Measurements from ENCODE around the gene DUOX1. TPM values are rescaled to one million over a fixed set of nuclear protein-coding genes. Genes with fewer than 3 reads are reported as not detected.

DUOX1 gene
- total and polyA plus RNA-seq, 9 of the 15 experiments (the other 6 are each of a cell fraction or from before 2014, with no cell fraction given) = 0.01 to 0.22 (median 0.01) TPM; not detected in 6

DNA sequence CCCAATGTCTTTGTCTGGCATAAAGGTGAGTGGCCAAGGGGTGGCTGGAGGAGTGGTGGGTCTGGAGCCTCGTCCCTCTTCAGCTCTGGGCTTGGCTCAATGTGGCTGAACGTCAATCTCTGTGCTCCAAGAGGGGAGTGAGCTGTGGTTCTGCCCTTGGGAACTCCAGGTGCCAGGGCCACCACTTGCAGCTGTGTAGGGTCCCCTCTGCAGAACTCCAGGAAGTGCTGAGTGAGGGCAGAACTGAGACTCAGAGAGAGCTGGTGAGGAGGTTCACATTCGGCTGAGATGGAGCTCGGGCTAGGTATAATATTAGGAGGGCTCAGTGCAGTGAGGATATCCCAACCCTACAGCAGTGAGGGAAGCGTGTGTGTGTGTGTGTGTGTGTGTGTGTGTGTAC, 11.6 kb downstream of the DUOX1 start (continued):
- TF ChIP-seq CCAR2 (IDR thresholded peaks at IDR 0.05; ENCODE audit: low read depth, low read length) = no peak

DNA sequence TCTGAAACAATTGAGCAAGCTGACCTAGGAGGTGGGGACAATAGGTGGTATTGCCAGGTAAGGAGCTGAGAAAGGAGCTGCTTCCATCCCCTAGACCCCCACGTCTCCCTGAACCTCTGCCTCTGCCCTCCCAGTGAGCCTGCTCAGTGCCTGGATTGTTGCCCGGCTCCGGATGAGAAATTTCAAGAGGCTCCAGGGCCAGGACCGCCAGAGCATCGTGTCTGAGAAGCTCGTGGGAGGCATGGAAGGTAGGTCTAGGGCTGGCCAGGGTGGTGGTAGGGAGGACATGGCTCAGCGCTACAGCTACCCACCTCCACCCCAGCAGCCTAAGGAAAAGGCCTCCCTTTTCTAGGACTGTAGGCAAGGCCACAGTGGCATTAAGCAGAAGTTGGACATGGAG, 13.3 kb downstream of the DUOX1 start:
- H3K9me1 ChIP-seq (ENCODE audit: control insufficient read depth, insufficient read depth, low read length) = no peaks in the 10 kb centered on the region
- H3K4me3 ChIP-seq = no peak overlapping the region
- ChIA-PET CTCF (ENCODE audit: low intra/inter-chr PET ratio) (no interaction called here), POLR2A (no interaction called here)
- no peaks in the 10 kb centered on the region for H3K36me3 ChIP-seq (ENCODE audit: control insufficient read depth, insufficient read depth, low read length)
- 3% methylated on average over 7 of the region's 7 CpGs for WGBS (ENCODE audit: insufficient coverage, low coverage, missing lambda C conversion rate)
- H3K9ac ChIP-seq (ENCODE audit: insufficient read depth in 1 of 2, low read depth in 2 of 2, low read length in 2 of 2) = no peak overlapping the region
- no peaks in the 10 kb centered on the region for H3K9me3 ChIP-seq (replicated peaks; ENCODE audit: control insufficient read depth, insufficient read depth, low read depth, low read length)
- DNase-seq (ENCODE audit: extremely low read depth in 1 of 4, low spot score in 3 of 4) (no peak), ATAC-seq (no peak), FAIRE-seq (no peak)
- H3K4me1 ChIP-seq (replicated peaks in 1 of 2; ENCODE audit: control insufficient read depth in 2 of 2, insufficient read depth in 2 of 2, low read length in 2 of 2) = peaks cover 0 to 8% of the 10 kb centered on the region in 2 experiments; a peak in 2 of 5 replicates
- no TSS peak for BruUV-seq (replicated peaks)
- peaks cover 3% of the 10 kb centered on the region; the same call in 1 of the 2 replicates for H4K20me1 ChIP-seq (replicated peaks; ENCODE audit: control insufficient read depth, insufficient read depth, low read length)
- peaks cover 16 to 39% of the 10 kb centered on the region in 2 experiments for H3K27me3 ChIP-seq (ENCODE audit: control insufficient read depth in 2 of 2, insufficient read depth in 2 of 2, low read length in 2 of 2)
- H3K27ac ChIP-seq (ENCODE audit: extremely low read depth, low read depth, low read length) = no peak overlapping the region
- intact Hi-C loops (cut with micrococcal nuclease) = no loop called here
- TF ChIP-seq SAFB (IDR thresholded peaks at IDR 0.05; ENCODE audit: borderline replicate concordance, low read depth, low read length) (no peak), HIVEP1 (CRISPR knock-in tag; IDR thresholded peaks at IDR 0.05) (no peak), RCOR1 (IDR thresholded peaks at IDR 0.05; ENCODE audit: borderline replicate concordance in 1 of 2, low read depth in 2 of 2, low read length in 2 of 2) (no peak), NFYB (IDR thresholded peaks at IDR 0.05; ENCODE audit: extremely low read depth, insufficient read length) (no peak), RBM15 (IDR thresholded peaks at IDR 0.05; ENCODE audit: insufficient read depth, low read length) (no peak), FOXK1 (CRISPR knock-in tag; IDR thresholded peaks at IDR 0.05; ENCODE audit: borderline replicate concordance) (no peak)
- TF ChIP-seq, protein P1, sequence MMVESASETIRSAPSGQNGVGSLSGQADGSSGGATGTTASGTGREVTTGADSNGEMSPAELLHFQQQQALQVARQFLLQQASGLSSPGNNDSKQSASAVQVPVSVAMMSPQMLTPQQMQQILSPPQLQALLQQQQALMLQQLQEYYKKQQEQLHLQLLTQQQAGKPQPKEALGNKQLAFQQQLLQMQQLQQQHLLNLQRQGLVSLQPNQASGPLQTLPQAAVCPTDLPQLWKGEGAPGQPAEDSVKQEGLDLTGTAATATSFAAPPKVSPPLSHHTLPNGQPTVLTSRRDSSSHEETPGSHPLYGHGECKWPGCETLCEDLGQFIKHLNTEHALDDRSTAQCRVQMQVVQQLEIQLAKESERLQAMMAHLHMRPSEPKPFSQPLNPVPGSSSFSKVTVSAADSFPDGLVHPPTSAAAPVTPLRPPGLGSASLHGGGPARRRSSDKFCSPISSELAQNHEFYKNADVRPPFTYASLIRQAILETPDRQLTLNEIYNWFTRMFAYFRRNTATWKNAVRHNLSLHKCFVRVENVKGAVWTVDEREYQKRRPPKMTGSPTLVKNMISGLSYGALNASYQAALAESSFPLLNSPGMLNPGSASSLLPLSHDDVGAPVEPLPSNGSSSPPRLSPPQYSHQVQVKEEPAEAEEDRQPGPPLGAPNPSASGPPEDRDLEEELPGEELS (CRISPR knock-in tag; IDR thresholded peaks at IDR 0.05; ENCODE audit: borderline replicate concordance) = no peak
- TF ChIP-seq, protein P2, sequence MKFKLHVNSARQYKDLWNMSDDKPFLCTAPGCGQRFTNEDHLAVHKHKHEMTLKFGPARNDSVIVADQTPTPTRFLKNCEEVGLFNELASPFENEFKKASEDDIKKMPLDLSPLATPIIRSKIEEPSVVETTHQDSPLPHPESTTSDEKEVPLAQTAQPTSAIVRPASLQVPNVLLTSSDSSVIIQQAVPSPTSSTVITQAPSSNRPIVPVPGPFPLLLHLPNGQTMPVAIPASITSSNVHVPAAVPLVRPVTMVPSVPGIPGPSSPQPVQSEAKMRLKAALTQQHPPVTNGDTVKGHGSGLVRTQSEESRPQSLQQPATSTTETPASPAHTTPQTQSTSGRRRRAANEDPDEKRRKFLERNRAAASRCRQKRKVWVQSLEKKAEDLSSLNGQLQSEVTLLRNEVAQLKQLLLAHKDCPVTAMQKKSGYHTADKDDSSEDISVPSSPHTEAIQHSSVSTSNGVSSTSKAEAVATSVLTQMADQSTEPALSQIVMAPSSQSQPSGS (CRISPR knock-in tag; IDR thresholded peaks at IDR 0.05) = no peak
- TF ChIP-seq, protein P3, sequence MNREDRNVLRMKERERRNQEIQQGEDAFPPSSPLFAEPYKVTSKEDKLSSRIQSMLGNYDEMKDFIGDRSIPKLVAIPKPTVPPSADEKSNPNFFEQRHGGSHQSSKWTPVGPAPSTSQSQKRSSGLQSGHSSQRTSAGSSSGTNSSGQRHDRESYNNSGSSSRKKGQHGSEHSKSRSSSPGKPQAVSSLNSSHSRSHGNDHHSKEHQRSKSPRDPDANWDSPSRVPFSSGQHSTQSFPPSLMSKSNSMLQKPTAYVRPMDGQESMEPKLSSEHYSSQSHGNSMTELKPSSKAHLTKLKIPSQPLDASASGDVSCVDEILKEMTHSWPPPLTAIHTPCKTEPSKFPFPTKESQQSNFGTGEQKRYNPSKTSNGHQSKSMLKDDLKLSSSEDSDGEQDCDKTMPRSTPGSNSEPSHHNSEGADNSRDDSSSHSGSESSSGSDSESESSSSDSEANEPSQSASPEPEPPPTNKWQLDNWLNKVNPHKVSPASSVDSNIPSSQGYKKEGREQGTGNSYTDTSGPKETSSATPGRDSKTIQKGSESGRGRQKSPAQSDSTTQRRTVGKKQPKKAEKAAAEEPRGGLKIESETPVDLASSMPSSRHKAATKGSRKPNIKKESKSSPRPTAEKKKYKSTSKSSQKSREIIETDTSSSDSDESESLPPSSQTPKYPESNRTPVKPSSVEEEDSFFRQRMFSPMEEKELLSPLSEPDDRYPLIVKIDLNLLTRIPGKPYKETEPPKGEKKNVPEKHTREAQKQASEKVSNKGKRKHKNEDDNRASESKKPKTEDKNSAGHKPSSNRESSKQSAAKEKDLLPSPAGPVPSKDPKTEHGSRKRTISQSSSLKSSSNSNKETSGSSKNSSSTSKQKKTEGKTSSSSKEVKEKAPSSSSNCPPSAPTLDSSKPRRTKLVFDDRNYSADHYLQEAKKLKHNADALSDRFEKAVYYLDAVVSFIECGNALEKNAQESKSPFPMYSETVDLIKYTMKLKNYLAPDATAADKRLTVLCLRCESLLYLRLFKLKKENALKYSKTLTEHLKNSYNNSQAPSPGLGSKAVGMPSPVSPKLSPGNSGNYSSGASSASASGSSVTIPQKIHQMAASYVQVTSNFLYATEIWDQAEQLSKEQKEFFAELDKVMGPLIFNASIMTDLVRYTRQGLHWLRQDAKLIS (CRISPR knock-in tag; IDR thresholded peaks at IDR 0.05) = no peak
- H3K4me2 ChIP-seq (ENCODE audit: insufficient read depth, low read length) = no peak overlapping the region
- no peak overlapping the region for H2AFZ ChIP-seq (ENCODE audit: low read depth, low read length)
- in situ Hi-C loops (cut with MboI) = no loop called here
- no peaks in the 10 kb centered on the region for H3K79me2 ChIP-seq (ENCODE audit: control insufficient read depth, insufficient read depth, low read length)
